ENCODE measurements around the gene PRKCE. TPM values are rescaled to one million over a fixed set of nuclear protein-coding genes. Genes with fewer than 3 reads are reported as not detected.

Gene PRKCE
- total RNA-seq, 1 donor: 12.5 TPM

- no peak for TF ChIP-seq CTCF (IDR thresholded peaks at IDR 0.05; ENCODE audit: insufficient read depth, low read length)
- no peak overlapping the region for H3K4me3 ChIP-seq (ENCODE audit: low read depth, low read length)
- DNase-seq (ENCODE audit: low read depth): no peak
These were observed 574.3 kb downstream of the PRKCE start for GRCh38 chr2:46225730-46226129.

- no peak for DNase-seq (ENCODE audit: low read depth)
- no peak for TF ChIP-seq CTCF (IDR thresholded peaks at IDR 0.05; ENCODE audit: insufficient read depth, low read length)
- H3K4me3 ChIP-seq (ENCODE audit: low read depth, low read length): no peak overlapping the region
These were observed 575.1 kb downstream of the PRKCE start for GRCh38 chr2:46226620-46227019.

GRCh38 chr2:46227022-46227421 is 575.5 kb downstream of the PRKCE start:
- TF ChIP-seq CTCF (IDR thresholded peaks at IDR 0.05; ENCODE audit: insufficient read depth, low read length): no peak
- no peak overlapping the region for H3K4me3 ChIP-seq (ENCODE audit: low read depth, low read length)
- DNase-seq (ENCODE audit: low read depth): no peak

GRCh38 chr2:46227674-46228289 is 576.3 kb downstream of the PRKCE start:
- no peak for DNase-seq (ENCODE audit: low read depth)
- H3K4me3 ChIP-seq (ENCODE audit: low read depth, low read length): no peak overlapping the region
- TF ChIP-seq CTCF (IDR thresholded peaks at IDR 0.05; ENCODE audit: insufficient read depth, low read length): no peak

- TF ChIP-seq CTCF (IDR thresholded peaks at IDR 0.05; ENCODE audit: insufficient read depth, low read length): no peak
- DNase-seq (ENCODE audit: low read depth): no peak
These were observed 577.9 kb downstream of the PRKCE start for GRCh38 chr2:46229134-46230063.

GRCh38 chr2:46230115-46230571 is 578.7 kb downstream of the PRKCE start:
- TF ChIP-seq CTCF (IDR thresholded peaks at IDR 0.05; ENCODE audit: insufficient read depth, low read length): no peak
- DNase-seq (ENCODE audit: low read depth): no peak
- H3K4me3 ChIP-seq (ENCODE audit: low read depth, low read length): no peak overlapping the region

More at GRCh38 chr2:46229134-46230063, 577.9 kb downstream of the PRKCE start:
- H3K4me3 ChIP-seq (ENCODE audit: low read depth, low read length): no peak overlapping the region

Measured in fibroblast of the aortic adventitia (primary cell).